DMS79 (cell line): ENCODE results near the gene DGKZ.

ENCODE experiments used
- DNase-seq: peaks from one replicate; lab custom pipeline; 2025; lab: John Stamatoyannopoulos, UW

Gene DGKZ

DNA sequence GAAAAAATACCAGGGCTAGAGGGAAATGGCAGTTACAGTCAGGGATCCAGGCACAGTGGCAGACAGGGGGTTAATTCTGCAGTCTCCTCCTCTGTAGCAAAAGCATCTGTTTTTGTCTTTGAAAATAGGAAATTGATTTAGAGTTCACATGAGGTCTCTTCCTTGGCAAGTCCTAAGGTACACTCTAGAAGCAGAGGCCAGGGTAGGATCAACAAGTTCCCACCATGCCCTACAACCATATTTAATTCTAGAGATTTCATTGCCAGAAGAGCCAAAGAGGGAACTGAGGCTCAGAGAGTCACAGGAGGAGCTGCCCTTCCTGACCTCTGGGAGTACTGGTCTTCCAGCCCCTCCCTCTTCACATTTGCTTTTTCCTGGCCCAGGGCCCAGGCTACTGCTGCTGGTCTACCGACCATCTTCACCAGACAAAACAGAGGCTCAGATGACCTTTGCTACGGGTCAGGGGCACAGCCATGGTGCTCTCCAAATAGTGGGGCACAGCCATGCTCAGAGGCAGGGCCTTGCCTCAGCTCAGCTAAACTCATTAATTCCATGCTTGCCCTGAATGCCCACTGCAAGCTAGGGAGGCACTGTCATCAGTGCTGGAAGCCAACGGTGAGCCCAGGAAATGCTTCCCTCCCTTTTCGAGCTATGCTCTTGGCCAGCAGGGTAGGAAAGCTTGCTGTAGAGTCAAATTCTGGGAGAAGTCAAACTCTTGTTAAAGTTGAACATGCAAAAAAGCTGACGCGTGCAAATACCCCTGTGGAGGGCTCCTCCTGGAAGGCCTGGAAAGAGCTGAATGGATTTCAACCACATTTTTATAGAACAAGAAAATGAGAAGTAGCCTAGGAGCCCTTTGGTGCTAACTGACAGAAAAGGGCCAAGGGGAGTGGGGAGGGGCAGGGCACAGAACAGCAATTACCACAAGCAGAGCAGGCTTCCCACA is 56.0 kb downstream of the DGKZ start:
- DNase-seq = no peak

DNA sequence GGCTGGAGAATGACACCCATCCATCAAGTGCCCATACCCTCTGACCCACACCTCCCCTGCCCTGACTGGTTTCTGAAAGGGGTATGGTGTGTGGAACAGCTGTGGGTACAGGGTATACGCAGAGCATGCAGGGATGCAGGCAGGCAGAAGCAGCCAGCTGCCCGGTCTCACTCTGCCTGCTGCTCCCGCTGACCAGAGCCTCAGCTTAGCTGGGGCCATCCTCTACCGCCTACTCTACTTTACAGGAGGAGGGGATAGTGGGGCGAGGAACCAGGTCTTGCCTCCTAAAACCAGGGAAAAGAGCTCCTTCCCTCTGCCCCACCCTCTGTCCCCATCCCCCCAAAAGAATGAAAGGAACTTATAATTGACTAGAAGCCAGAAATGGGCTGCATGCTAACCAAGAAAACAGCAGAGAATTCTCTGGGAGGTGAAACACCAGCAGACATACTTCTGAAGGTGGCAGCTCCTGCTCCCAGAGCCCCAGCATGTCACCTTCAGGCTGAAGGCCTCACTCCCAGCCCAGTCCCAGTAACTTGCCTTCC is 57.3 kb downstream of the DGKZ start:
- no peak for DNase-seq

DNA sequence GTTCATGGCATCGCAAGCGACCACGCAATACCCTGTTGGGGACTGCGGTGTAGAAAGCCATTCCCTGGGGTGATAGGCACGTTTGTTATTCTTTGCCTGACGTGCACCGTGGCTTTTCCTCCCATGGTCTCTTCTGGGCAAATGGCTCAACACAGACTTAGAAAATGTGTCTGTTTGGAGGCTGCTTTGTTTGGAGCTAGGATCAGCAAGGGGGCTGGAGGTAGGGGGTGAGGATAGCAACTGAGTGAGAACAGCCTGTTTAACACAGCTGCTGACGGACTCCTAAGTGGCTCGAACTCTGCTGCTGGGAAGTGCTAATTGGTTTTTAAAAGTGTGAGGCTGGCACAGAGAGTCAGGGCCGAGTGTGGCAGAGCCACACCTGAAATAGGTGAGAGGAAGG is 60.4 kb downstream of the DGKZ start:
- DNase-seq = no peak

DNA sequence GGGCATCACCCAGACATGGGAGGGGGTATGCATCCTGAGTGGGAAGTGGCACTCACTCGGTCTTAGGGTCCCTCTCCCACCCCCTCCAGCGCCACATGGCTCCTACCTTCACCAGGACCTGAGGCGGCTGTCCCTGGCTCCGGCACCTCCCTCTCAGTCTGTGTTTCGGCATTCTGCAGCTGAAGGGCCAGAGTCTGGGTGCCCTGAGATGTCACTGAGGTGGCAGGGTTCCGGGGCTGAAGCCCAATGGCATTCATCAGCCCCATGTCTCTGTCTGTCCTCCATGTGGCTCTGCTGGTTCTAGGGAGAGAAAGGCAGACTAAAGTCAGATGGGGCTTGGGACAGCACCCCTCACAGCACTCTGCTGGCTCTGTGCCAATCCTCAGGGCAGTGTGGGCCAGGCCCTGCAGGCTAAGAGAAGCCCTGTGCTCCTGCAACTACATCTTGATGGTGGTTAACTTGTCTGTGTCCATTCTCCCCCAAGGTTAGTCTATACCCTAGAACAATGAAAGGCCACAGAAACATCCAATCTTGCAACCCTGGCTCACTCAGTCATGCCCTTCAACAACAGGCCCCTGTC is 61.2 kb downstream of the DGKZ start:
- no peak for DNase-seq

DNA sequence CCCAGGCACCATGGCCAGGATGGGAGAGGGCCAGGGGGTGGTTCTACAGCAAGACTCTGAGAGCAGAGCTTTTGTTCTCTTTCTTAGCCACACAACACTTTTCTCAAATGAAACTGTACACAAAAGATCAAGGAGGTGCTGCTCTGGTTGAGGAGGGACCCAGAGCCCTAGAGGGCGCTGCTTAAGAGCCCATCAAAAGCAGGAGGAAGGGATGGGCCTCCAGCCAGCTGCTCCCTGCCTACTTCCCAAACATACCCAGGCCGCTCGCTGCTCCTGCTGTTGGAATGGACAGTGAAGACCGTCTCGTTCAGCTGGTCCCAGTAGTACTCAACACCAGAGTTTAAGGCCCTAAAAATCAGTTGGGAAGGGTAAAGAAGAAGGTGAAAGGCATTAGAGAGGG is 62.8 kb downstream of the DGKZ start:
- DNase-seq = peak; percentile 11

DNA sequence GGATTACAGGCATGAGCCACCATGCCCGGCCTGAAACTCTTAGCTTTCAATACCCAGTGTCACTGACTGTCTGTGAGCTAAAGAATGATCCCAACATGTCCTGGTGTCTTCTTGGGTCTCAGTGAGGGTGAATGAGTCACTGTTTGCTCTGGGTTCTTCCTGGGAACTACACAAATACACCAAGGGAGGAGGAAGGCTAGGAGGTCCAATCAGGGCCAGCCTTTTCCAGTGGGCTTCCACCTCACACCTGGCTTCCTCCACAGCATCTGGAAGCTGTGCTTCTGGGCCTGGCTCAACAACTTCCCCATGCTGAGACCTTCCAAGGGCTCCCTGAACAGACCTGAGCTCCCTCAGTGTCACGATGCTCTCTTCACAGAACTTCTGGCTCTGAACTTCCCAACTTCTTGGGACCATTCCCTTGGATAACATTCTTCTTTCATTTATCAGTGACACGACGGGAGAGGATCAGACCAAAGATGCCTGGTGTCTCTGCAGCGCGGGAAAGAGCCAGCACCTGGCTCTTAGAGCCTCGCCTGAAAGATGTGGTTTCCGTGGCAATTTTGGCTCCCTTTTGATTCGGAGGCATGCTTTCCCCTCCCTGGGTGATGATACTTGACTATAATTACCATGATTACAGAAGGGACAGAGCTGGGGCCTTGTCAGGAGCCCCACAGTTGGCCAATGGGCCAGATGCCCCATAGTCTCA is 66.7 kb downstream of the DGKZ start:
- peak; percentile 55 for DNase-seq

DNA sequence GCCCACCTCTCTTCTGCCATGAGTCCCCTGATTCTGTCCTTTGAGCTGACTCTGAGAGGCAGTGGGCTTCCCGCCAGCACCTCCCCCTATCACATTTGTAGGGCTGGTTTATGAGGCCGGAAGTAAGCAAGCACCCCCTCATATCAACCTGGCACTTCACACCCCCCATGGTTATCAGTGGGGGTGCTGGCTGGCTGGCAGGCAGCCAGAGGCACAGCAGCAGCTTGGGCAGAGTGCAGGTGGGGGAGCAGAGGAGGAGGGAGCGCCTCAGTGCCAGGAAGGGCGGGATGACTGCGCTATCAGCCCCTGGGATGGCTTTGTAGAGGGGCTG is 67.2 kb downstream of the DGKZ start:
- peak; percentile 93 for DNase-seq

DNA sequence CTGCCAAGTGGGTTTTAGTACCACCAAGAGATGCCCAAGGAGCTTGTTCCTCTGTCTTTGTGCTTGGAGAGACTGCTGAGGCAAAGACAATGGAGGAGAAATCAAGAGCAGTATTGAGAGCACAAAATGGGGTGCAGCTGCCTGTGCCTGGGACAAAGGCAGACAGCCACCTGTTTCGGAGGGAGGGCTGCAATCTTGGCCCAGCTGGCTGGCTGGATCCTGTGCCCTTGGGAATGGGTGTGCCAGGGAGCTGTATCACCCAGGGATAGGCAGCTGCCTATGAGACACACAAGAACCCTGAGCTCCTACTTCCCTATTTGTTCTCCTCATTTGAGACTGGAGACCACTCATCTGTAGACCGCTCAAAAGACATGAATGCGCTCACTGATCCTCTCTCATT is 67.6 kb downstream of the DGKZ start:
- DNase-seq = peak; percentile 76

DNA sequence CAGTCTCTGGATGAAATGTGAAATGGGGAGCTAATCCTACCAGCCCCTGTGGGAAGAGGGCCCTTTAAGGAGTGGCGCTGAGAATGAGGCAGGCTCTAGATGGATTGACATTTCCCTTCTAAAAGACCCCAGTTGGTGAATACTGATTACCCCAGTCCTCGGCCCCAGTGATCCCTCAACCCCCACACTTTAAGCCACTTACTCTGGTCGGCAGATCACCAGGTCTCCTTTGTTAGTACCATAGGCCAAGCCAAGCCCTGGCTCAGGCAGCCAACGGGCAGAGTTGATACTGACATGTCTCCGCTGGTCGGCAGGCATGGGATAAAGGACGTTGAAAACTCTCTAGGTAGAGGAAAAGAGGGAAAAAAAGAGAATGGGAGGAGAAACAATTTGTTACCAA is 70.4 kb downstream of the DGKZ start:
- no peak for DNase-seq

DNA sequence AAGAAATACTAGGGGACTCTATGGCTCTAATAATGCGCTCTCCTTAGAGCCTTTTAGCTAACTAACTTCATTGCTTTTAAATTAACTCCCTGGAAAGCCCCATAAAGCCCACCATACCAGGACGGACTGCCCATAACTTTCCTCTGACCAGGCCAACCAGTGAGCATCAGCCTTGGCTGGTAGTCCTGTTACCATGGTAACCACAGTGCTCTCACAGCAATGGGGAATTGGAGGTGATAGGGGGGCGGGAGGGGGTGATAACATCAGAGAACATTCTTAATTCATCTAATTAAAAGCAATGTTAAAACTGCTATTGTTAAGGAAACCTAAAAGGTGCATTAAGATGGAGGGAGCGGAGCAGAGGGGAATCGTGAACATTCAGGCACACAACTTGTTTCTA is 71.5 kb downstream of the DGKZ start:
- no peak for DNase-seq

DNA sequence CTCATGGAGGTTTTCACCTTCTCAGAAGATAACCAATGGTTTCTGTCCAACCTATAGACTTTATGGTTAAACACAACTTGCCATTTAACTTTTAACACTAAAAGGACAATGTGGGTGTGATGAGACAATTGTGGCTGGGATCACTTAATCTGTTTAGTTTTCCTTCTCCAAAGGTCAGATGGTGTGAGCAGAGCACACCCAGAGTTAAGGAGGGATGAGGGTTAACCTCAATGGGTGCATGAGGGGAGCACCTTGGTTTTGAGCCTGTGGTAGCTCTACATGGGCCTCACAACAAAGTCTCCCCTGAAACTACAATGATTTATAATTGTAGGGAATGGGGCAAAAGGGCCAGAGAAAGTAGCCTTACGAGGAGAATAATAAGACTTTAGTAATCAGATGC is 73.2 kb downstream of the DGKZ start:
- DNase-seq = no peak

DNA sequence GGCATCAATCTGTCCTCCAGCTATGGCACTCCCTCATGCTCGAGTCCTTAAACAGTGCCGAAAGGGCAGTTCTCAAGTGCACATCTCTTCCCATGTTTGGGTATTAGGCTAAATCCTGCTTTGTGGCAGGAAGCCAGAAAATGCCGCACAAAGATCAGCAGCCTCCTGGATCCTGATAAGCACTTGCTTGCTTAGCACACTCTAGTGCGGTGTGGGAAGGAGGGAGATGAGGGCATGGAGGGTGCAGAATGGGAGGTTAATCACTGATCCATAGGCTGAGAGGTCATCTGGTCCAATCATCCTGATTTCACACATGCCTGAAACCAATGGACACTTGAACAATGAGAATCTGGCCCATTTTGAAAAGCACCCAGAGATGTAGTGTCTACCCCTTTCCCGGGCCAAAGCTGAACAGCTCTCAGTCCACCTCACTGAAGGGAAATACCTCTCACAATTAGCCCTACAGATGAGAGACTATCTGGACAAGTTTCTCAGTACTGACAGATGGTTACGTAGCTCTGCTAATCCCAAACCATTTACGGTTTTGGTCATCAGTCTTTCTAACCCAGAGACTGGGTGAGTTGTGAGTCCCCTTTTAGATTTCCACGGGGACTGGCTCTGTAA is 74.1 kb downstream of the DGKZ start:
- DNase-seq = peak; percentile 5

DNA sequence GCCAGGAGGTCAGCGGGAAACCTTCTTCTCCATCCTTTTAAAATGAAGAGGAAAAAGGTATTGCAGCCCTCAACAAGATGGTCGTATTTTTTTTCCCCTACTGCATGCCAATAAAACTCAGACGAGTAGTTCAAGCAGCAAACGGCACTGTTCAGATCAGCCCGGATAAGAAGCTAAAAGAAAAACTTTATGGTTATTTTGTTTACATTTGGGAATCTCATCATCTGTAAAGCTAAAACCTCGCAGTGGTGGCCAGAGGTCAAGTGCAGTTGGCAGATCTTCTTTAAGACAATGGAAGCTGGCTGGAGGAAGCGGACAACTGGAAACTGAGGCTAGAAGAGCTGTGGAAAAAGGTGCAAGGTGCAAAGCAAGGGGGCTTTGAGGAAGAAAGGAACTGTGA is 75.3 kb downstream of the DGKZ start:
- no peak for DNase-seq

DNA sequence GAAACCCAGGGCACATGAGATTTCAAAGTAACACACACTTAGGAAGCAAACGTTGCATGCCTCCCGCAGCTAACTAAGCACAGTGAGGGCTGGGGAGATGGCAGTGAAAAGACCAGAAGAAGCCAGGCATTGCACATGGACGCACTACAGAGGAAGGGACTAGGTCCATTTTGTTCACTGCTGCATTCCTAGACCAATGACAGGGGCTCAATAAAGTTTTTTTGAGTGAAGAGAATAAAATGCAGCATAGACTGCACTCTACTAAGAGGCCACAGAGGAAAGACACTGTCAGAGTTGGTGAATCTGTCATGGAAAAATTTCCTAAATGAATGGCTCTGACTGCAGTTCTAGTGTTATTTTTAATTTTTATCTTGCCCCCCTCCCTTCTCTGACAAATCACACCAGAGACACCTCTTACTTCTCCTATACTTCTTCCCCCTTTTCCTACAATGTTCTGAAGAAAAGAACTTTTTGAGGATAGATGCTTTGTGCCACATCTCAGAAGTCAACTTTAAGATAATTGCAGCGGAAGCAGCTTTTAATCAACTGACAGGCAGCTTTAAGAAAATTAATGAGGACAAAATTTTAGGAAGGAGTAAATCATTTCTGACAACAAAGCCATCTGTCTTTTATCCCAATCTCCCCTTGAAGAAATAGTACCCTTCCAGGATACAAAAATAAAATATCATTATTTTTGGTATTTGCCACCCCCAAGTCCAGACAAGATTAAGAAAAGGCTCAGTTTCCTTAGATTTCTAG is 79.1 kb downstream of the DGKZ start:
- no peak for DNase-seq

DNA sequence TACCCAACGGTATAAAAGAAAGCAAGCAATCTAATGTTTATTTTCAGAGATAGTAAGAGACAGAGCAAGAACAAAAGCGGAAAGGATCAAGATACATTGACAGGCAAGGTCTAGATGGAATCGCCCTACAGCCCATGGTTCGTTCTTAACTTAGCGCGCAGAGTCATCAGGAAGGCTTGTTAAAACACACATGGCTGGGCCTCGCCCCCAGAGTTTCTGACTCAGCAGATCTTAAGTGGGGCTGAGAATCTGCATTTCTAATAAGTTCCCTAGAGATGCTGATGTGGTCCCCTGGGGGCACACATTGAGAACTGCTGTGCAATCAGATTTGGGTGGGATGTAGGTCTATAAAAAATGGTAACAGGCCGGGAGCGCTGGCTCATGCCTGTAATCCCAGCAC is 80.1 kb downstream of the DGKZ start:
- DNase-seq = no peak

DNA sequence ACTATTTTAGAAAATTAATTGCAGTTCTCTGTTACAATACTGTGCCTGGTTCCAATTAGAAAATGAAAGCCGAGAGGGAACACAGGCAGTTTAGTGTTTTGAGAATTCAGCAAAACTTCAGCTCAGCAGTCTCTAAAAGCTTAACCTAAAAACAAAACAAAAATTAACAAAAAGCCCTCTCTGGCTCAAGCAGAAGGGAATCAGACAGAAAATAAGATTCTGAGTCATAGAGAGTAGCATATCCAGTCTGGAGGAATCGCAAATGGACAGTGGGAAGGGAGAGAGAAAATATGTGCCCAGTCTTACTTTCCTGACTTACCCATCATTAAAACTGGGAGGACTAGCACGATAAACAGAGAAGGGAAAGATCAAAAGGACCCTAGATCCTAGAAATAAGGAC is 82.5 kb downstream of the DGKZ start:
- no peak for DNase-seq
